SK-N-MC (cell line): ENCODE results near the gene EPG5.

Experiments
- EZH2 ChIP-seq: fragments of 200-600 bp; sonication (generic); IDR thresholded peaks from one replicate; pipeline ENCODE4 v1.6.1; 2017; ENCODE audit warnings: antibody characterized with exemption
- POLR2AphosphoS5 ChIP-seq: IDR thresholded peaks from 2 replicates; pipeline ENCODE4 v1.6.1; 2012; ENCODE audit warnings: mild to moderate bottlenecking, low read depth, low read length, borderline replicate concordance

DNA sequence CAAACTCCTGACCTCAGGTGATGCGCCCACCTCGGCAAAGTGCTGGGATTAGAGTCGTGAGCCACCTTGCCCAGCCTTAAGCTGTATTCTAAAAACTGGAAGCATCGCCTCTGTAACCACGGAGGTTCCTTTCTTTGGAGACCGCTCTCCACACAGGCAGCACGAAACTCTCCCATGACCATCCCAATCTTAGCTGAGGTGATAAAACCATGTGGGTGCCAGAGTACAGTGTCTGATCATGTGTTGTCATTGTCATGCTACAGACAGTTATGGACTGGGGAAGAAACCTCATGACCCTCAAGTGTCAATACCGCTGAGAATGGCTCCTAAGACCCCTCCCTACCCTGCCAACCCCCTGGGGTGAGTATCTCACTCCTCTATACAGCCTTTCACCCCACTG is 41.4 kb upstream of the EPG5 start:
- TF ChIP-seq EZH2 (no peak), POLR2AphosphoS5 (no peak)
